IPS DF 19.7 (cell line): ENCODE measurements around the gene GPR35.

ENCODE experiments used
- DNase-seq: peaks from one replicate; pipeline ENCODE4 v3.0.0-alpha.2; 2013; ENCODE audit warnings: low read depth, low spot score

Gene GPR35

GRCh38 chr2:240637901-240638345 is 12.6 kb downstream of the GPR35 start:
- DNase-seq = no peak

- DNase-seq = no peak
These were observed 13.4 kb downstream of the GPR35 start for GRCh38 chr2:240638512-240639160.

- no peak for DNase-seq
These were observed 14.3 kb downstream of the GPR35 start for GRCh38 chr2:240639566-240639965.

GRCh38 chr2:240640939-240641338 is 15.7 kb downstream of the GPR35 start:
- DNase-seq = peak; percentile 35

GRCh38 chr2:240642061-240642805 is 17.0 kb downstream of the GPR35 start:
- no peak for DNase-seq

DNA sequence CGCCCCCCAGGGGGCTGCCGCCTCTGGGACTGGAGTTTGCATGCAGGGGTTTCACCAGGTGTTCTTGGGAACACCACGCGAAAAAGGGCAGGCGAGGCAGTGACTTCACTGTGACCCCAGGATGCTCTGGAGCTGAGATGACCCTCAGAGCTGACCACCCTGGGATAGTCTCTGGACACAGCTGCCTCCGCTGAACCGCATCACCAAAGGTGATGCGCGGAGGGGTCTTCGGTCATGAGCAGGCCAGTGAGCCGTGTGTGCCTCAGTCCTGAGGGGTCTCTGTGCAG is 17.5 kb downstream of the GPR35 start:
- DNase-seq = no peak

DNA sequence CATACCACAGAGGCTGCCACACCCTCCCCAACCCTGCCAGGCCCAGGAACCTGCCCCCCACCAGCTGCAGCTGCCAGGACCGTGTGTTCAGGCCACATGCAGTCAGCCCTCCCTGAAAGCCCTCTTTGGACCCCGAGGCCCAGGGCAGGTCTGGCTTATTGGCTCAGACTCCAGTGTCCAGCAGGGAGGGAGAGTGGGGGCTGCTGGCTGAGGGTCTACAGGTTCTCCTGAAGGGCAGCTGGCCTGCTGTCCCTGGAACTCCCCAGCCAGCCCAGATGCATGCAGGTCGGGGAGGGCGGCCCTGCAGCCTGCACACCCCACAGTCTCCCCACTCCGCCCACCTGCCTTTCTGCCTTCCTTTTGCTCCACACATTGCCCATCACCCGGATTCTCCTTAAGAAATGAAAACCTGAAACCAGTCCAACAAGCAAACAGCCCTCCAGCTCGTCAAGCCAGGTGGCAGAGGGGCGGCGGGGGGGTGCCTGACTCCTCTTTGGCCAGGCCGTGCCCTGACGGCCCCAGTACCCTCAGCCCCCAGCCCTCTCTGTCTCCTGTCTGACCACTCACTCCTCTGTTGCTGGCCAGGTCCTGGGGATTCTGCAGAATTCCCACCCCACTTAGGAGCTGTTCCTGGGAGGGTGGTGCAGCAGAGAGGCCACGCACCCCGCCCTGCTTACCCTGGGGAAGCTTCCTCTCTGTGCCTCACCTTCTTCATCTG is 18.0 kb downstream of the GPR35 start:
- DNase-seq = no peak

GRCh38 chr2:240643811-240644150 is 18.5 kb downstream of the GPR35 start:
- DNase-seq = no peak

DNA sequence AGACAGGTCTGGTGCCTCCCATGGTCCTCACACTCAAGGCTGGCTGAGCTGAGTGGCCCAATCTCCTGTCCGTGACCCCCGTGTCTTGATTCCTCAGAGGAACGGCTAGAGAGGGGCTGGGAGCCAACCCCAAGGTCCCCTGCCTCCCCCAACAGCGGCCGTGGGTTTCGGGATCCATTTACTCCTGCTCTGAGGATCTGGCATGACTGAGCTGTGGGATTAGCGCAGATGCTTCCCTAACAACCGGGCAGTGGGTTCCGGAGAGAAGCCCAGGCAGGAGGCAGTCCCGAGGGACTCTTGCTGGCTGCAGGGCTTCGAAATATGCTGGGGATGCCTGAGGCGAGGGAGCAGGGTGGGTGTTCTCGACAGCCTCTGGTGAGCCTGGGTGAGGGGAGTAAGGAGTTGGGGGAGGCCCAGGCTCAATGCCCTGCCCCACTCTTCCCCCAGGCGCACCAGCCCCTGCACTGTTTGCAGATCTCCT is 18.9 kb downstream of the GPR35 start:
- DNase-seq = no peak

DNA sequence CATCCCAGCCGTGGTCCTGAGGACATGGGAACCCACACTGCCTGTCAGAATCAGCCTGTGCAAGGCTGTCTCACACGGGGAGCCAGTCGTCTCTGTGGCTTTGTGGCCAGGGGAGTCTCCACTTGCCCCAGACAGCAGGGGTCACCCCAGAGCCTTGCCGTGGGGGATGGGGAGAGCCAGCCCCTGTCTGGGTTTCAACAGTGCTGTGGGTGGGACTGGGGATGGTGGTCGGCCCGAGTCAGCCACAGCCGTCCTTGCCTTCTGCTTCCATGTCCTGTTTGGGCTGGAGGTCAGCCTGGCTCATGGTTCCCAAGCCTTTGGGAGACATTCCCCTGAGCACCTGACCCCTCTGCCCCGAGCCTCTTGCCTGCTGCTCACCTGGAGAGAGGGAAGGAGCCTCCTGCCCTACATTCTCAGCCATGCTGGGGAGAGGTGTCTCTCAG is 19.6 kb downstream of the GPR35 start:
- DNase-seq = no peak

- DNase-seq = no peak
These were observed 20.1 kb downstream of the GPR35 start for GRCh38 chr2:240645346-240645745.

- no peak for DNase-seq
These were observed 20.5 kb downstream of the GPR35 start for GRCh38 chr2:240645801-240646175.

DNA sequence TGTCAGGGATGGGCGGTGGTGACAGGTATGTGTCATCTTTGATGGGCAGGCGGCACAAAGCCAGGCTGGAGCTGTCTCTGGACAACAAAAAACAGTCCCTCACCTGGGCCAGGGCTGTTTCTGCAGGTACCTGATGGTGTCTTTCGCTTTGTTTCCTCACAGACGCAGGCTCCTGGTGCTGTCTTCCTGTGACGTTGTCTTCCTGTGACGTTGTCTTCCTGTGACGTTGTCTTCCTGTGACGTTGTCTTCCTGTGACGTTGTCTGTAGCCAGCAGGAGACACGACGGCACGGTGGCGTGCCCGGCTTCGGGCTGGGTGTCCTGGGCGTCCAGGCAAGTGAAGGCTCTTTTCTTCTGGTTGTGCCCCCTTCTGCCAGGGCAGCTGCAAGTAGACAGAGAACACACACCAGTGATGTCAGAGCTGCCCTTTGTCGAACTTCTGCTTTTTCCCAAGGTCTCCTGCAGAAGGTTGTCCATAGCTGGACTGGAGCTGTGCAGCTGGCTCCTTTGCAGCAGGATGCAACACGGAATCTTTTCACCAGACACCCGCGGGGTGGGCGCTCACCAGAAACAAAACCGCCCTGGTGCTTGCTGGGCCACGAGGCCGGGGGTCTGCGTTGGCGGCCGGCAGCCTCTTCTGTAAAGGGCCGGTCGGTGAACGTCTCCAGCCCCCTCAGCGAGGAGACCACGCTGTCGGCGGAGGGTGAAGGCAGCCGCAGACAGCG is 21.1 kb downstream of the GPR35 start:
- no peak for DNase-seq

DNA sequence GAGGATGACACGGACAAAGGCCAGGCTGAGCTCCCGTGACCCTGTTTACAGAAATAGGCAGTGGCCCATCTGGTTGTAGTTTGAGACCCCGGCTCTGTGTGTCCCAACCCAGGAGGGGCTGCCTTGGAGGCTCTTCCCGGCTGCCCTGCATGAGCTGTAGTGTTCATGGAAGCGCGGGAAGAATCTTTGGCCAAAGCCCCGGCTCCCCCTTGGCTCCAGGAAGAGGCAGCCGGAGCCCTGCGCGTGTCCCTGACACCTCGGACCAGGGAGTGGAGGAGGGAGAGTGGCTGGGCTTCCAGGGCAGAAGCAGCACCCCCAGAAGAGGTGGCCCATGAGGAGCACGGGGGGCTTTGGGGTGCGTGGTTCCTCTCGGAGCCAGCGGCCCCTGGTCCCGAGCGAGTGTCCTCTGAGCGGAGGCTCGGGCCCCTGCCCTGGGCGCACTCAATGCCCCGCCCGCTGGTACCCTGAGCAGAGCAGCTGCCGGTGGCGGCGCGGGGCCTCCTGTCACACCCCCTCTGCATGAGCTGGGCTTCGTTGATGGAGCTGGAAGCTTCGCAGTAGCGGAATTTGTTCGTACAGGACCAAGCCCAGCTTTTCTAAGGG is 21.7 kb downstream of the GPR35 start:
- no peak for DNase-seq

GRCh38 chr2:240647503-240648154 is 22.3 kb downstream of the GPR35 start:
- DNase-seq = no peak

DNA sequence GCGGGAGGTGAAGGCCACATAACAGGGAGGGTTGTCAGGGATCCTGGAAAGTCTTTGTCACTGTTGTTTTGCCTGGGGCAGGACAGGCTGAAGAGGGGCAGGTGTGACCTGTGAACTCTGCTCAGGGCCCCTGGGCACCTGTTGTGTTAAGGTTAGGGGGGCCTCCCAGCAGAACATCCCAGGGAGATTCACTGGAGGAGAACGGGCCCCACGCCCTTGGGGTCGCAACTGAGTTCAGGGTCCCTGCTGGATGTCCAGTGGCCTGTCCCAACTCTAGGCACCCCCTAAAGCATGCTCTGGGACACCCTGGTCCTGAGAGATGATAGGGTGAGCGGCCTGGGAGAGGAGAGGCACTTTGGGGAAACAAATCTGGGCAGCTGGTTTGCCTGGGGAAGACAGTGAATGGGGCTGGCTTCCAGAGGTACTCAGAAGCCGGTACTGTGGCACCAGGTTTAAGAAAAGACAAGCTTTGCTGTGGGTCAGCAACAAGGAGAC is 22.9 kb downstream of the GPR35 start:
- no peak for DNase-seq

DNA sequence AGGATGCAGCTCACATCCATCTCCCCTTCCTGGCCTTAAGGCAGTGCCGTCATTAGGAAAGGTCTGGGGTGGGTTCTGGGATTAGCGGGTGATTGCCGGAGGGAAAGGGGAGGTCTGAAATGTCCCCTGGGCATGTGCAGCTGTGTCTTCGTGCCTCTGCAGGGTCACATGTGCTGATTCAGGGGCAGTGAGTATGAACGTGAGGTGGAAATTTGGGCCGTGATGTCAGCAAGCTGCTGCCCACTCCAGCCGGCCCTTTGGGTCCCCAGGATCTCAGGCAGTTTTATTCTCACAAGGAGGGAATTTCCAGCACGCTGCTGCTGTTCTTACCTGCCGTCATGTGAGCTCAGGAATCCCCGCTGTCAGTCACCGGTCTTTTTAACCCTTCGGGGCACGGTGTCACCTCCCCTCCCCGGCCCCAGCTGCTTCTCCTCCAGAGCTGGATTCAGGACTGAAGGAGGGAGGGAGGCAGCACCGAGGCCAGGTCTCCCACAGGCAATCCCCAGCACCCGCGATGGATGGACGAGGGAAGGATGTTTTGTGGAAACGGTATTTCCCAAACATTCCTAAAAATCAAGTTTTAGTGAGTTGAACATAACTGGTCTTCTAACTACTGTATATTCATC is 23.5 kb downstream of the GPR35 start:
- no peak for DNase-seq

GRCh38 chr2:240649331-240649730 is 24.1 kb downstream of the GPR35 start:
- DNase-seq = no peak

GRCh38 chr2:240650254-240650965 is 25.1 kb downstream of the GPR35 start:
- DNase-seq = no peak

DNA sequence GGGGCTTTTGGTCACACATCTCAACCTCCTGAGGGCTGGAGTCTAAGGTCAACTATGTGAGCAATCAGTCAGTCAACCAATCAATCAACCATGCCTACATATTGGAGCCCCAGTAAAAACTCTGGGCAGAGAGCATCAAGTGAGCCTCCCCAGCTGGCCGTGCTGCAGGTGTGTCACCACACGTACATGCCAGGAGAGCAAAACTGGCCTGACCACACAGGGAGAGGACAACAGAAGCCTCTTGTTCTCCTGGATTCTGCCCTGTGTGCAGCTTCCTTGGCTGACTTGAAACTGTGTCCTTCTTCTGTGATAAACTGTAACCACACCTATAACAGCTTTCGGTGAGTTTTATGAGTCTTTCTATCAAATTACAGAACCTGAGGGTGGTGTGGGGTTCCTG is 25.9 kb downstream of the GPR35 start:
- DNase-seq = no peak
